IPS-11a (cell line): Measurements from ENCODE around the gene GRAMD1C.
A peak's percentile ranks its signal among the peaks of the same experiment; 100 is the strongest.
"Not testable (repeated sequence)": the region's sequence is repeated elsewhere in the genome, so short reads cannot be mapped to it uniquely, and the experiment has no call there.

ENCODE experiments used
- H3K4me3 ChIP-seq: one replicate; pipeline ENCODE4 v1.5.1; 2013; ENCODE audit warnings: low read depth, low read length, control low read depth

The GRAMD1C gene

DNA sequence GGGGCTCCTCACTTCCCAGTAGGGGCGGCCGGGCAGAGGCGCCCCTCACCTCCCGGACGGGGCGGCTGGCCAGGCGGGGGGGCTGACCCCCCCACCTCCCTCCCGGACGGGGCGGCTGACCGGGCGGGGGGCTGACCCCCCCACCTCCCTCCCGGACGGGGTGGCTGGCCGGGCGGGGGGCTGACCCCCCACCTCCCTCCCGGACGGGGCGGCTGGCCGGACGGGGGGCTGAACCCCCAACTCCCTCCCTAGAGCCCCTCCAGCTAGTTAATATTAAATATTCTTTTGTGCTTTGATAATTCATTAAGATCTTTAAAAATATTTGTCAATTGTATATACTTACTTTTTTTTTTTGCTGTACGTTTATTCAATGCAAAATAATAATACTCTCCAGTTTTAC lies 11.3 kb downstream of the GRAMD1C start:
- not testable (repeated sequence) for H3K4me3 ChIP-seq

GRCh38 chr3:113850391-113850790 lies 11.8 kb downstream of the GRAMD1C start:
- not testable (repeated sequence) for H3K4me3 ChIP-seq

DNA sequence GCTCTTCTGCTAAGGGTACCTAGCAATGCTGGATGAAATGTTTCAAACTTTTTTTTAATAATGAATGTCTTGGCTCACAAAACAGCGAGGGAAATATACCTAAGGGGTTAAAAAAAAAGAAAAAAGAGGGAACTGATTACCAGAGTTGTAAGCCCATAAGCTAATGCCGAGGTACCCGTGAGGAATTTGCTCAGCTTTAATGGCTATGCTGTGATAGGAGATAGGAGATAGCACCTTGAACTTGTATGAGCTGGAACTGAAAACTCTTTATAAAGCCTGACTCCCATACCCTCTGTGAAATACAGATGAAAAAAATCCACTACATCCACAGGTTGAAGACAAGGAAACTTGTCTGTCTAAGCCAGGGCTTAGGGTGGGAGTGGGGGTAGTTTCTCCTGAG lies 13.9 kb downstream of the GRAMD1C start:
- H3K4me3 ChIP-seq: no peak overlapping the region

GRCh38 chr3:113867506-113867905 lies 28.9 kb downstream of the GRAMD1C start:
- H3K4me3 ChIP-seq: no peak overlapping the region

DNA sequence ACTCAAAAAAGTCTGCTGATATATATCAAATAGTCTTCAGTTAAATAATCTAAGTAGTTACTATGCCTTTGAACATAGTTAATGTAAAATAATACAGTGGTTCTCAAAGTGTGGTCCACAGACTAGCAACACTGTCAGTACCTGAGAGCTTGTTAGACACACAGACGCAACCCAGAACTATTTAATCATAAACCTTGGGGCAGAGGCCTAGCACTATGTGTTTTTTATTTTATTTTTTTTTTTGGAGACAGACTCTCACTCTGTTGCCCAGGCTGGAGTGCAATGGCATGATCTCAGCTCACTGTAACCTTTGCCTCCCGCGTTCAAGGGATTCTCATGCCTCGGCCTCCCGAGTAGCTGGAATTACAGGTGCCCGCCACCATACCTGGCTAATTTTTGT lies 34.7 kb downstream of the GRAMD1C start:
- no peak overlapping the region for H3K4me3 ChIP-seq

DNA sequence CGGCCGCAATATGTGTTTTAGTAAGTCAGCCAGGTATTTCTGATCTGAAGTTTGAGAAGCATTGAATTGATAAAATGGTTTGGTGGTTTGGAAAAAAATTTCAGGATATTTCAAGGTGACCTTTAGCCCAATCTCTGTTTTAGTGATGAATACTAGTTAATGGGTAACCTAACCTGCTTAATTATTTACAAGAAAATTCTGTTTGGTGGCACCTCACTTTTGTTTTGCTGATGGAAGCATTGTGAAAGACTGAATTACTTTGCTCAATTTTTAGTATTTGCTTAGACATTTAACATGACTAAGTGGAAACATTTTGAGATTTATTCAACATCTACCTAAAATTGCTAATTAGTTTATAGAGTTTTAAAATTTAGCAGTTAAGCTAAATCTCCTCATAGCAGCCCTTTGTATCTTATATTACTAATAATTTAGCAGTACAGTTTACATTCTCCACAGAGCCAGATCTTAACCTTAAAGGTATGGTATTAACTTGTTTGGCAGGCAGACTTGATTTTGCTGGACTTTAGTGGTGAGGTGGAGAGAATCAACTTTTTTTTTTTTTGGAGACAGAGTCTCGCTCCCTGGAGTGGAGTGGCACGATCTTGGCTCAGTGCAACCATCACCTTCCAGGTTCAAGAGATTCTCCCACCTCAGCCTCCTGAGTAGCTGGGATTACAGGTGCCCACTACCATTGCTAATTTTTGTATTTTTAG lies 35.4 kb downstream of the GRAMD1C start:
- no peak overlapping the region for H3K4me3 ChIP-seq

GRCh38 chr3:113878403-113878802 lies 39.8 kb downstream of the GRAMD1C start:
- no peak overlapping the region for H3K4me3 ChIP-seq

DNA sequence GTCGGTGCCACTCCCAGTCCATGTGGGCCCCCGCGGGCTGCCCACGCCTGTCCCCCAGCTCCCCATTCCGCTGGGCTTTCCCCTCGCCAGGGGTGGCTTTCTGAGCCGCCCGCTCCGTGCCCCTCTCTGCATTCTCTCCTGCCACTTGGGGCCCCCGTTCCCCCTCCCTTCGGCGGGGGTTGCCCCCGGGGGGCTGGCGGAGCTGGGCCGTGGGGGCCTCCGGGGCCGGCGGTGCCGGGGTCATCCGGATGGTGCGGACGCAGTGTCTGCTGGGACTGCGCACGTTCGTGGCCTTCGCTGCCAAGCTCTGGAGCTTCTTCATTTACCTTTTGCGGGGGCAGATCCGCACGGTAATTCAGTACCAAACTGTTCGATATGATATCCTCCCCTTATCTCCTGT lies 46.5 kb downstream of the GRAMD1C start:
- H3K4me3 ChIP-seq: no peak overlapping the region

DNA sequence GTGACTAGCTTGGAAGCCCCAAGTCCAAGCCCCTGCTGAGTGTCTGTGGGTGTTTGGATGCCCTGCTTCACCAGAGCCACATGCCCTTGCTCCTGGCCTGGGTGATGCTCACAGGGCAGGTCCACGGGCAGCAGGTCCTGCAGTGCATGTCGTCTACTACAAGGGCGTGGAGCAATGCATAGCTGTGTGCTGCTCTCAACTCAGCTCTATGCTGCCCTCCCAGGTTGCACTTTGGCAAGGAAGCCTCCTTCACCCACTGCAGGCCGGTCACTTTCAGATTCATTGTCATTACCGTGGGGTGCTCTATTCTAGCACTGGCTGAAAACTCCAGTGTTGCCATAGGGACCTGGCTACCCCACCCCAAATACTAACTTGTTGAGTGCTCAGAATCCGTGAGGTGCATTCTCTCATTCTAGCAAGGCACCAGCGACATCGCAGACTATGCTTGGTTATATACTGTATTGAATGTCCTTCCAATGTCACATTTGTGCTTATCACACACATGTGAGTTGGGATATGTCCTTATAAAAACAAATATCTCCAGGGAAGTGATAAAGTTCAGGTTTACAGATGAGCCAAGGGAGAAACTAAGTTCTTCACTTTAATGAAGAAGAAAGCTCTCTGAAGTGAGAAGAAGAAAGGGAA lies 51.8 kb downstream of the GRAMD1C start:
- no peak overlapping the region for H3K4me3 ChIP-seq

- H3K4me3 ChIP-seq: no peak overlapping the region
Observed at GRCh38 chr3:113894927-113895326, 56.3 kb downstream of the GRAMD1C start.

DNA sequence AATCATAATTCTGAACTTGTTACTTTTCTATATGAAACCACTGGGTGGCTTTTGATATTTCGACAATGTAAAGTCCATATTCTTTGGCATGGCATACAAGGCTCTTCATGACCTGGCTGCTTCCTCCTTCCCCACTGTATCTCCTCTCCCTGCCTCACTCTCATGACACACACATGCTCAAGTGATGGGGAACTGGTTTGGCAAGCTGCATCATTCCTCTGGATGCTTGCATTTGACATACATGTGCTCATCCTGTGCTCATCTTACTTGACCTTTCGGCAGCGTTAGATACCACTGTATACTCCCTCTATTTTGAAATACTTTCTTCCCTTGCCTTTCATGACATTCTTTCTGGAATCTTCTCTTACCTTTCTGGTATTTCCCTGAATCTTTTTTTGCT lies 57.4 kb downstream of the GRAMD1C start:
- no peak overlapping the region for H3K4me3 ChIP-seq

GRCh38 chr3:113896930-113897329 lies 58.3 kb downstream of the GRAMD1C start:
- H3K4me3 ChIP-seq: no peak overlapping the region

DNA sequence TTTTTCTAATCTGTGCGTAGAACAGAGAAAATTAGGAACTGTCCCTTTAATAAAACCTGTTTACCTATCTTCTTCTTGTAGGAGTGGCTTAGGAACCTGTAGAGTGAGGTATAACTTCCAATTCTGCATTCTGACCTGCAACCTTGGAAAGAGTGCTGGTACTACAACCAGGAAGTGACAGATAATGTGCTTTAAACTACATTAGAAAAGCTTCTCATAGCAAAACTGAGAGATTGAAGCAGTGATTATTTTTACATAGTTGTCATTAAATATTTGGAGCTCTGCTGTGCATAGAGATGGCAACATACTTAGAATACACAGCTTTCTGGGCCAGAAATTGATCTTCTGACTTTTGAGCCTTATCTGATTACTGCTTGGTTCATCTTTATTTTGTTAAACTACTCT lies 58.8 kb downstream of the GRAMD1C start:
- H3K4me3 ChIP-seq: no peak overlapping the region

- no peak overlapping the region for H3K4me3 ChIP-seq
Observed at GRCh38 chr3:113898892-113899291, 60.3 kb downstream of the GRAMD1C start.

GRCh38 chr3:113906568-113907140 lies 68.1 kb downstream of the GRAMD1C start:
- no peak overlapping the region for H3K4me3 ChIP-seq

DNA sequence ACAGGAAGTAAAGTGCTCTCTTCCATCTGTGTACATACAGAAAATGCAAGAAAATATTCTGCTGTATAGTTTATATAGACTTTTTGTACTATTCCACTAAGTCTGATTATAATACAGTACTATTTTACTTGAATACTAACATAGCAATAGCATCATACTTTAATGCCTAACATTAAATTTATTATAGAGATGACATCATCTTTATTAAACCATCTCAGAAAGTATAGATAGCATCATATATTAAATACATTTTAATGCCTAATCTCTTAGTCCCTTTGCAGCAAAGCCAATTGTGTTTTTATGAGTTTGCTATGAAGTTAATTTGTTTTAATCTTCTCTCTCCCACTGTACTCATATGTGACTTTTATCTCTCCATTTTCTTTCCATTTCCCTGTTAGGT lies 69.5 kb downstream of the GRAMD1C start:
- no peak overlapping the region for H3K4me3 ChIP-seq

- H3K4me3 ChIP-seq: no peak overlapping the region
Observed at GRCh38 chr3:113910966-113911365, 72.4 kb downstream of the GRAMD1C start.

DNA sequence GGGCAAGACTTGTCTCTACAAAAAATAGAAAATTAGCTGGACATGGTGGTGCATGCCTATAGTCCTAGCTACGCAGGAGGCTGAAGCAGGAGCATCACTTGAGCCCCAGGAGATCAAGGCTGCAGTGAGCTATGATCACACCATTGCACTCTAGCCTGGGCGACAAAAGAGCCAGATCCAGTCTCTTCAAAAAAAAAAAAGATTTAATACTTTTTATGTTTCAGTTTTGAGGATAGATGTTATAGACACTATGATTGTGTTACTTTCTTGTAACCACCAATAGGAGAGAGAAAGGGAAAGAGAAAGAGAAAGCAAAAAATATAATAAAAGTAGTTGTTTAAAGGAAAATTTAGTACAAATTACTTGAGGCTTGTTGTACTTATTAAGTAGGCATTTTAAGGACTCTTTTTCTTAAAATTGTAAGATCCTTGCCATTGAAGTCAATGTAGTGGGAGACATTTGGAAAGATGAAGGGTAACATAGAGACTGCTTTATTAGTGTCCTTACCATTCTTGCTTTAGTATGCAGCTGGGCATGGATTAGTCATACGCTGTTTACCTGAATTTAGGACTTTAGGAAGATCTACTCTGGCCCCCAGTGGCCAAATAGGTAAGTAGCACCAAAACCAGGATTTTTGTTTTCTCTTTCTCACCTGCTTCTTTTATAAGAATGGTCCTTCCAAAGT lies 74.1 kb downstream of the GRAMD1C start:
- no peak overlapping the region for H3K4me3 ChIP-seq

DNA sequence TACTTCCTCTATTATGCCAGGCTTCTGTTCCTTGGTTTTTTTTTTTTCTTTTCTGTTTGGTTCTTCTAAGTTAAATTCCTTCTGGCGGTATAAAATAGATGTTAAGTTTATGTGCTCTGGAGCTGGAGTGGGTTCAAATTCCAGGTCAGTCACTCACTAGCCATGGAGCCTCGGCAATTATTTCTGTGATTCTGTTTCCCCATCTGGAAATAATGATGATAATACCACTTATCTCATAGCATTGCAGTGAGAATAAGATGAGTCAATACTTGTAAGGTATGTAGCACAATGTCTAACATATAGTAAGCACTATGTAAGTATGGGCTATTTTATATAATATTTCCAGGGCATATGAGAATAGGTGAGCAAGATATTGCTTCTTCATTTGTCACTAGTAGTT lies 76.1 kb downstream of the GRAMD1C start:
- no peak overlapping the region for H3K4me3 ChIP-seq

GRCh38 chr3:113927556-113927955 lies 89.0 kb downstream of the GRAMD1C start:
- no peak overlapping the region for H3K4me3 ChIP-seq

- peak overlapping the region; percentile 69 for H3K4me3 ChIP-seq
Observed at GRCh38 chr3:113946831-113947230, 108.2 kb downstream of the GRAMD1C start.
